ENCODE data around the gene GLUD2. TPM values are rescaled to one million over a fixed set of nuclear protein-coding genes. Genes with fewer than 3 reads are reported as not detected.
"Not testable (repeated sequence)": the region's sequence is repeated elsewhere in the genome, so short reads cannot be mapped to it uniquely, and the experiment has no call there.

Gene GLUD2
- total and polyA plus RNA-seq, 4 experiments from 2014 or later, result 0.32 to 0.53 (median 0.43) TPM

DNA sequence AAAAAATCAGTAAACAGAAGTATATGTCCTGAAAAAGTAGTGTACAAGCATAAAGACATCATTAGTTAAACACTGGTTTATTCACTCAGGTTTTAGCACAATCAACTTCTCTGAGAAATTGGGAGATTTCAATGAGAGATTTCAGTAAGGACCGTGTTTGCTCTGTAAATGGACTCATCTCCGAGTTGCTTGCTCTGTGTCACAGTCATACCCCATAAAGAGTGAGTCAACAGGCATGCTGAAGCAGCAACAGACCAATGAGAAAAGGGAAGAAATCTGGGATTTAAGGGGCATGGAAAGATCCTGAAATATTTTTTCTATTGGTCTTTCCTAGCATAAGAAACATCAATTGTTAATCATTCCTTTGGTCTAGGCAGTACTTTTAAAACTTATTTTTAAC is 4.7 kb downstream of the GLUD2 start:
- Mint-ChIP-seq H3K36me3 (no peaks in the 10 kb centered on the region), H3K4me3 (no peak overlapping the region), H3K27me3 (peaks cover 0 to 9% of the 10 kb centered on the region in 2 donors), H3K27ac (no peak overlapping the region), H3K9me3 (no peaks in the 10 kb centered on the region), H3K4me1 (no peaks in the 10 kb centered on the region)
- no peaks in the 10 kb centered on the region for H3K9me3 ChIP-seq (ENCODE audit: control insufficient read depth in 1 of 2, low read length in 2 of 2)
- no peak overlapping the region for H3K27ac ChIP-seq (ENCODE audit: low read depth, low read length)
- H3K4me1 ChIP-seq (ENCODE audit: insufficient read depth, low read length), result no peaks in the 10 kb centered on the region
- no peak overlapping the region for H3K4me3 ChIP-seq (ENCODE audit: low read length in 2 of 2)
- POLR2A ChIA-PET (ENCODE audit: partially characterized antibody), result no interaction called here
- CTCF ChIA-PET (ENCODE audit: partially characterized antibody), result no interaction called here
- intact Hi-C loops (cut with micrococcal nuclease), result no loop called here
- H3K36me3 ChIP-seq (ENCODE audit: insufficient read depth, low read length), result no peaks in the 10 kb centered on the region
- no peak for DNase-seq
- no peaks in the 10 kb centered on the region for H3K27me3 ChIP-seq (ENCODE audit: insufficient read depth, low read length)

GRCh38 chrX:121062289-121062688 is 14.9 kb downstream of the GLUD2 start:
- no peak for DNase-seq
- H3K27me3 Mint-ChIP-seq, result no peaks in the 10 kb centered on the region
- no peak overlapping the region for H3K27ac ChIP-seq (ENCODE audit: low read depth, low read length)
- ChIA-PET CTCF (ENCODE audit: partially characterized antibody) (no interaction called here), POLR2A (ENCODE audit: partially characterized antibody) (no interaction called here)
- H3K4me1 Mint-ChIP-seq, result no peaks in the 10 kb centered on the region
- H3K4me3 Mint-ChIP-seq, result no peak overlapping the region
- H3K9me3 Mint-ChIP-seq, result peaks cover 0 to 4% (median 0%) of the 10 kb centered on the region in 8 donors
- no peak overlapping the region for H3K27ac Mint-ChIP-seq
- no peaks in the 10 kb centered on the region for H3K9me3 ChIP-seq (ENCODE audit: control insufficient read depth in 1 of 2, low read length in 2 of 2)
- H3K36me3 ChIP-seq (ENCODE audit: insufficient read depth, low read length), result no peaks in the 10 kb centered on the region
- no peaks in the 10 kb centered on the region for H3K27me3 ChIP-seq (ENCODE audit: insufficient read depth, low read length)
- no peaks in the 10 kb centered on the region for H3K4me1 ChIP-seq (ENCODE audit: insufficient read depth, low read length)
- intact Hi-C loops (cut with micrococcal nuclease), result no loop called here
- no peaks in the 10 kb centered on the region for H3K36me3 Mint-ChIP-seq
- H3K4me3 ChIP-seq (ENCODE audit: low read length in 2 of 2), result no peak overlapping the region

DNA sequence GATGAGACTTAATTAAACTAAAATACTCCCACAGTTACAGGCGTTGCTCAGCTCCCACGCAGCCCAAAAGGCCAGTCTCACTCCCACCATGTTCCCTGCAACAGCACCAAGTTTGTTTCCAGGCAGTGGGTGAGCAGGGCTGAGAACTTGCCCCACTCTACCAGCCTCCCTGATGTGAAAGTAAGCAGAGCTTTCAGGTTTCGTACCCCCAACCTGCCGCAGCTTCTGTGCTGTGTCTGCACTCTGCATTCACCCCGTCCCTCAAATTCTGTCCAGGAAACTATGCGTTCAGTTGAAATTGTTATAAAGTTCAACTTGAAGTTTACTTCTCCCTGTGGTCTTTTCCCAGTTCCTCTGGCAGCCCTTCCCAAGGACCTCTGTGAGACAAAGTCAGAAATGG is 17.2 kb downstream of the GLUD2 start:
- Mint-ChIP-seq H3K36me3 (no peaks in the 10 kb centered on the region), H3K27ac (no peak overlapping the region), H3K27me3 (no peaks in the 10 kb centered on the region), H3K9me3 (peaks cover 0 to 4% (median 0%) of the 10 kb centered on the region in 8 donors), H3K4me3 (no peak overlapping the region), H3K4me1 (no peaks in the 10 kb centered on the region)
- no peaks in the 10 kb centered on the region for H3K9me3 ChIP-seq (ENCODE audit: control insufficient read depth in 1 of 2, low read length in 2 of 2)
- no peaks in the 10 kb centered on the region for H3K4me1 ChIP-seq (ENCODE audit: insufficient read depth, low read length)
- H3K27ac ChIP-seq (ENCODE audit: low read depth, low read length), result no peak overlapping the region
- DNase-seq, result no peak
- ChIA-PET POLR2A (ENCODE audit: partially characterized antibody) (no interaction called here), CTCF (ENCODE audit: partially characterized antibody) (no interaction called here)
- intact Hi-C loops (cut with micrococcal nuclease), result no loop called here
- no peaks in the 10 kb centered on the region for H3K36me3 ChIP-seq (ENCODE audit: insufficient read depth, low read length)
- no peaks in the 10 kb centered on the region for H3K27me3 ChIP-seq (ENCODE audit: insufficient read depth, low read length)
- H3K4me3 ChIP-seq (ENCODE audit: low read length in 2 of 2), result no peak overlapping the region

- H3K4me1 ChIP-seq (ENCODE audit: insufficient read depth, low read length); H3K27me3 ChIP-seq (ENCODE audit: insufficient read depth, low read length); H3K27ac Mint-ChIP-seq; H3K9me3 Mint-ChIP-seq; H3K4me3 ChIP-seq (ENCODE audit: low read length in 2 of 2); H3K4me1 Mint-ChIP-seq; H3K36me3 ChIP-seq (ENCODE audit: insufficient read depth, low read length); POLR2A ChIA-PET (ENCODE audit: partially characterized antibody); H3K9me3 ChIP-seq (ENCODE audit: control insufficient read depth in 1 of 2, low read length in 2 of 2); H3K27ac ChIP-seq (ENCODE audit: low read depth, low read length); H3K27me3 Mint-ChIP-seq; H3K4me3 Mint-ChIP-seq; intact Hi-C loops (cut with micrococcal nuclease); CTCF ChIA-PET (ENCODE audit: partially characterized antibody); H3K36me3 Mint-ChIP-seq; DNase-seq: not testable (repeated sequence)
These were observed 36.8 kb downstream of the GLUD2 start for GRCh38 chrX:121084247-121084646.

DNA sequence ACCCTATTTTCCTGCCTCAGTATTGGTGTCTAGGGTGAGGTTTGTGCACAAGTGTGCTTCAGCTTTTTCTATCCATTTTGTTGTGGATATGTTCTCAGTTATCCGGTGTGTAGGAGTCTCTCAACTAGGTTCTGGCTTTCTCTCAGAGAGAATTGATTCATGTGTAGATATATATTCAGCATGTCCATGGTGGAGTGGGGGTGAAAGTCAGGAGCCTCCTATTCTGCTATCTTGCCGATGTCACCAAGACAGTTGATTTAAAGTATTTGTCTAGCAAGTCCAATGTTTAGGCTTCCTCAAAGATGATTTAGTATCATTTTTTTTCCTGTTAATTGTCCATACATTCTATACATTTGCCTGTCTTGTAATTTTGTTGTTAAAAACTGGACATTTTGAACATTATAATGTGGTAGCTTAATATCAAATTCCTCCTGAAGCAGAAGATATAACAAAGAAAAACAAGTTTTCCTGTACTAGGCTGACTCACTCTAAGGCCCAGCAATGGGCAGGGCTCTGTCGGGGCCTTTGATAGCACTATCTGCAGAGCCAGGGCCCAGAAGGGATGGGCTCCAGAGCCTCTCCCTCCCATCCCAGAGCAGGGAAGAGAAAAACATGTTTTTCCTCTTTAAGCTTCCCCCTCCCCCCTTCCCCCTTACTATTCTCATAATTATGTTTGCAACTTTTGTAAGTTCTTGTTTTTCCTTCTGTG is 37.6 kb downstream of the GLUD2 start:
- H3K27ac Mint-ChIP-seq, result no peak overlapping the region
- intact Hi-C loops (cut with micrococcal nuclease), result no loop called here
- H3K9me3 Mint-ChIP-seq, result peaks cover 0 to 8% (median 0%) of the 10 kb centered on the region in 8 donors
- no peaks in the 10 kb centered on the region for H3K27me3 ChIP-seq (ENCODE audit: insufficient read depth, low read length)
- H3K9me3 ChIP-seq (ENCODE audit: control insufficient read depth in 1 of 2, low read length in 2 of 2), result no peaks in the 10 kb centered on the region
- H3K27me3 Mint-ChIP-seq, result peaks cover 0 to 1% of the 10 kb centered on the region in 2 donors
- POLR2A ChIA-PET (ENCODE audit: partially characterized antibody), result no interaction called here
- no peaks in the 10 kb centered on the region for H3K4me1 Mint-ChIP-seq
- no peak overlapping the region for H3K4me3 ChIP-seq (ENCODE audit: low read length in 2 of 2)
- CTCF ChIA-PET (ENCODE audit: partially characterized antibody), result no interaction called here
- no peaks in the 10 kb centered on the region for H3K36me3 ChIP-seq (ENCODE audit: insufficient read depth, low read length)
- H3K36me3 Mint-ChIP-seq, result peaks cover 0 to 2% of the 10 kb centered on the region in 2 donors
- no peak overlapping the region for H3K4me3 Mint-ChIP-seq
- no peaks in the 10 kb centered on the region for H3K4me1 ChIP-seq (ENCODE audit: insufficient read depth, low read length)
- DNase-seq, result no peak
- no peak overlapping the region for H3K27ac ChIP-seq (ENCODE audit: low read depth, low read length)

GRCh38 chrX:121085612-121086010 is 38.2 kb downstream of the GLUD2 start:
- Histone ChIP-seq H3K27ac (ENCODE audit: low read depth, low read length) (no peak overlapping the region), H3K9me3 (ENCODE audit: control insufficient read depth in 1 of 2, low read length in 2 of 2) (no peaks in the 10 kb centered on the region), H3K27me3 (ENCODE audit: insufficient read depth, low read length) (no peaks in the 10 kb centered on the region), H3K4me1 (ENCODE audit: insufficient read depth, low read length) (no peaks in the 10 kb centered on the region), H3K36me3 (ENCODE audit: insufficient read depth, low read length) (no peaks in the 10 kb centered on the region), H3K4me3 (ENCODE audit: low read length in 2 of 2) (no peak overlapping the region)
- H3K4me1 Mint-ChIP-seq, result no peaks in the 10 kb centered on the region
- intact Hi-C loops (cut with micrococcal nuclease), result no loop called here
- no peak overlapping the region for H3K4me3 Mint-ChIP-seq
- H3K27me3 Mint-ChIP-seq, result peaks cover 0 to 1% of the 10 kb centered on the region in 2 donors
- H3K36me3 Mint-ChIP-seq, result peaks cover 0 to 2% of the 10 kb centered on the region in 2 donors
- ChIA-PET POLR2A (ENCODE audit: partially characterized antibody) (no interaction called here), CTCF (ENCODE audit: partially characterized antibody) (no interaction called here)
- DNase-seq, result no peak
- no peak overlapping the region for H3K27ac Mint-ChIP-seq
- peaks cover 0 to 10% (median 0%) of the 10 kb centered on the region in 8 donors for H3K9me3 Mint-ChIP-seq

- Mint-ChIP-seq H3K27me3 (no peaks in the 10 kb centered on the region), H3K36me3 (no peaks in the 10 kb centered on the region), H3K27ac (no peak overlapping the region), H3K4me3 (no peak overlapping the region), H3K4me1 (no peaks in the 10 kb centered on the region), H3K9me3 (peaks cover 0 to 3% (median 0%) of the 10 kb centered on the region in 8 donors)
- no peaks in the 10 kb centered on the region for H3K9me3 ChIP-seq (ENCODE audit: control insufficient read depth in 1 of 2, low read length in 2 of 2)
- H3K36me3 ChIP-seq (ENCODE audit: insufficient read depth, low read length), result no peaks in the 10 kb centered on the region
- H3K4me3 ChIP-seq (ENCODE audit: low read length in 2 of 2), result no peak overlapping the region
- CTCF ChIA-PET (ENCODE audit: partially characterized antibody), result no interaction called here
- intact Hi-C loops (cut with micrococcal nuclease), result no loop called here
- no peak overlapping the region for H3K27ac ChIP-seq (ENCODE audit: low read depth, low read length)
- no peak for DNase-seq
- H3K4me1 ChIP-seq (ENCODE audit: insufficient read depth, low read length), result no peaks in the 10 kb centered on the region
- POLR2A ChIA-PET (ENCODE audit: partially characterized antibody), result no interaction called here
- H3K27me3 ChIP-seq (ENCODE audit: insufficient read depth, low read length), result no peaks in the 10 kb centered on the region
These were observed 45.6 kb downstream of the GLUD2 start for GRCh38 chrX:121093011-121093410.
